GM10266 (cell line): Measurements from ENCODE around the gene FAM53B.
A peak's percentile ranks its signal among the peaks of the same experiment; 100 is the strongest.
"Not testable (repeated sequence)": the region's sequence is repeated elsewhere in the genome, so short reads cannot be mapped to it uniquely, and the experiment has no call there.

Experiments
- DNase-seq: peaks from one replicate; pipeline ENCODE4 v3.0.0; 2012; ENCODE audit errors: extremely low spot score
- CTCF ChIP-seq: IDR thresholded peaks from 2 replicates; pipeline ENCODE4 v1.5.1; 2012; ENCODE audit warnings: mild to moderate bottlenecking, low read depth; ENCODE audit not compliant: control insufficient read depth, insufficient read depth; ENCODE audit errors: missing control alignments

The FAM53B gene

GRCh38 chr10:124744102-124745050, at the start of gene FAM53B:
Gene FAM53B (minus strand): TSS chr10:124744378. CDS start chr10:124706713, 37,665 bp downstream.
- TF ChIP-seq CTCF = peak; percentile 20
- peak; percentile 88 for DNase-seq

- no peak for TF ChIP-seq CTCF
- DNase-seq = no peak
Measured at GRCh38 chr10:124792998-124793352, 48.8 kb upstream of the FAM53B start.

- peak; percentile 30 for TF ChIP-seq CTCF
Measured at GRCh38 chr10:124791547-124792348, 47.6 kb upstream of the FAM53B start, which contains the start of gene EEF1AKMT2. Gene EEF1AKMT2 (minus strand): TSS chr10:124791887. CDS start chr10:124791833, 54 bp downstream.

GRCh38 chr10:124782900-124783299, 38.7 kb upstream of the FAM53B start:
- not testable (repeated sequence) for DNase-seq

More at GRCh38 chr10:124791547-124792348, 47.6 kb upstream of the FAM53B start, which contains the start of gene EEF1AKMT2:
- peak; percentile 92 for DNase-seq

GRCh38 chr10:124768791-124769190, 24.6 kb upstream of the FAM53B start:
- no peak for DNase-seq
- TF ChIP-seq CTCF = no peak

- no peak for TF ChIP-seq CTCF
Measured at GRCh38 chr10:124765256-124765655, 21.1 kb upstream of the FAM53B start.

GRCh38 chr10:124763267-124763666, 19.1 kb upstream of the FAM53B start:
- DNase-seq = no peak
- no peak for TF ChIP-seq CTCF

More at GRCh38 chr10:124765256-124765655, 21.1 kb upstream of the FAM53B start:
- no peak for DNase-seq
